ENCODE data around the gene LAGE3.
"Not testable (repeated sequence)": the region's sequence is repeated elsewhere in the genome, so short reads cannot be mapped to it uniquely, and the experiment has no call there.

LAGE3 gene

GRCh38 chrX:154501423-154501822 is 22.3 kb upstream of the LAGE3 start:
- not testable (repeated sequence) for DNase-seq

GRCh38 chrX:154496591-154497137 is 17.6 kb upstream of the LAGE3 start:
- DNase-seq: not testable (repeated sequence)

- no peak for DNase-seq
These were observed 16.4 kb upstream of the LAGE3 start for GRCh38 chrX:154495472-154495922.

GRCh38 chrX:154494715-154495114 is 15.6 kb upstream of the LAGE3 start:
- no peak for DNase-seq

- peak; percentile 42 for DNase-seq
These were observed 11.5 kb upstream of the LAGE3 start, which contains the start of gene SLC10A3 for GRCh38 chrX:154490414-154491083. SLC10A3 (minus strand) TSS chrX:154490629; CDS start chrX:154488940, 1,689 bp downstream.

- DNase-seq: no peak
These were observed 10.9 kb upstream of the LAGE3 start for GRCh38 chrX:154490021-154490413.

GRCh38 chrX:154489182-154489581 is 10.1 kb upstream of the LAGE3 start:
- no peak for DNase-seq

GRCh38 chrX:154488336-154489075 is 9.4 kb upstream of the LAGE3 start:
- no peak for DNase-seq

GRCh38 chrX:154487518-154488290 is 8.6 kb upstream of the LAGE3 start:
- DNase-seq: no peak

GRCh38 chrX:154486396-154487207 is 7.5 kb upstream of the LAGE3 start, which contains the start of gene UBL4A:
UBL4A (minus strand) TSS chrX:154486615; CDS start chrX:154486584, 31 bp downstream.
- DNase-seq: peak; percentile 1

GRCh38 chrX:154486052-154486395 is 6.9 kb upstream of the LAGE3 start:
- no peak for DNase-seq

- DNase-seq: no peak
These were observed 6.3 kb upstream of the LAGE3 start for GRCh38 chrX:154485150-154486051.

- DNase-seq: no peak
These were observed 5.4 kb upstream of the LAGE3 start for GRCh38 chrX:154484255-154485149.

- DNase-seq: no peak
These were observed 4.2 kb upstream of the LAGE3 start for GRCh38 chrX:154483325-154483724.

- no peak for DNase-seq
These were observed 3.7 kb upstream of the LAGE3 start for GRCh38 chrX:154482786-154483185.

- no peak for DNase-seq
These were observed 3.0 kb upstream of the LAGE3 start for GRCh38 chrX:154481911-154482601.

- no peak for DNase-seq
These were observed 2.1 kb upstream of the LAGE3 start for GRCh38 chrX:154481195-154481594.

- DNase-seq: no peak
These were observed 1.1 kb downstream of the LAGE3 start for GRCh38 chrX:154477891-154478477.

GRCh38 chrX:154476821-154477220 is 2.3 kb downstream of the LAGE3 start:
- no peak for DNase-seq

Measured in SHP77 treated with DMSO at 0.1 percent for 48 hours (cell line).